Right ventricle myocardium superior (tissue), 1 donor: ENCODE data around the gene UBE2QL1. TPM values are rescaled to one million over a fixed set of nuclear protein-coding genes. Genes with fewer than 3 reads are reported as not detected.

ENCODE experiments used
- ATAC-seq: fragments of 200-7000 bp; cut with Tn5 transposase; one replicate; pipeline ENCODE4 v1.9.1; 2020; ENCODE audit warnings: mild to moderate bottlenecking; ENCODE audit not compliant: poor library complexity
- DNase-seq: peaks from one replicate; pipeline ENCODE4 v3.0.0-alpha.2; 2020
- intact Hi-C: fragments of 100-400 bp; cut with DNase I; formaldehyde crosslinking; loops from one replicate; pipeline ENCODE4 v1.11.2; 2022
- total RNA-seq: library from RNA; stranded (reverse); fragmentation: NEBNext Ultra II Directional; extraction: Animal tissue kit (Norgen Biotek cat#: 25700); gene quantifications from one replicate; pipeline ENCODE4 v1.2.1, GENCODE V29; 2021
- donor health status: DM: no; HTN: yes; CAD: no; lungs with severe emphysema.

Gene UBE2QL1
- total RNA-seq, 1 donor from 2014 or later: 22.8 TPM

- no peak for ATAC-seq
- intact Hi-C loops: no loop called here
- DNase-seq: no peak
Observed at GRCh38 chr5:6467591-6467990, 18.9 kb downstream of the UBE2QL1 start.

DNA sequence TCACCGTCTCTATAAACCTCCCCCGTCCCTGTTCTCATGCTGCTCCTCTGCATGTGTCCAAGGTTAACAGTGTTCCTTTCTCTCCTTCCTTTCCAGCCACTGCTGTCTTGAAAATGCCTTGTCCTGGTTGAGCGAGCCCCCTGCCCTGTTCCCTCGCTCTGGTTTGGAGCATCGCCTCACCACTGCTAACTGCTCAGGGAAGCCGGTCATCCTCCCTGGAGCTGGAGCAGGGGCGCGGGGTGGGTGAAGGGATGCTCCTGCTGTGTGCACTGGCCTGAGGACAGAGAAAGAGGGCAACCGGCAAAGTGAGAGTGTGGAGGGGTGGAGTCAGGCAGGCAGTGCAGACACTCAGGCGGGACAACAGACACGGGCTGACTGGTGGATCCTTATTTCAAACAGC is 19.4 kb downstream of the UBE2QL1 start:
- no peak for DNase-seq

DNA sequence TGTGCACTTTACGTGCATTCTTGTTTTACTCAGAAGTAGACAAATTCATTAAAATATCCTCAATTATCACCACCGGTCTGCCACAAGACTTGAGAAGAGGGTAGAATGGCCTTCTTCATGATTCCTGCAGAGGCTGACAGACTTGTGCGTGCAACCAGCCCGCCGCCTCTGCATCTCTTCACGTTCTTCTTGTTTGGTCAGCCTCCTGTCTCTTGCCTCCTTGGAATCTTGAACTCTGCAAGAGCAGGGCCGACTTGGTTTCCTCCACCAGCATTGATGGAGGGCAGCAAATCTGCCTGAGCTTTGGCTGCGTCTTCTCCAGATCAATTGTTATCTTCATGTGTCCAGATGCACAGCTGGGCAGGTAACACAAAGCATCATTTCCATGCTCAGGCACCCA is 20.2 kb downstream of the UBE2QL1 start:
- ATAC-seq (no peak), DNase-seq (no peak)
- intact Hi-C loops: no loop called here

More for the DNA sequence above, 19.4 kb downstream of the UBE2QL1 start:
- no peak for ATAC-seq
- intact Hi-C loops: no loop called here

DNA sequence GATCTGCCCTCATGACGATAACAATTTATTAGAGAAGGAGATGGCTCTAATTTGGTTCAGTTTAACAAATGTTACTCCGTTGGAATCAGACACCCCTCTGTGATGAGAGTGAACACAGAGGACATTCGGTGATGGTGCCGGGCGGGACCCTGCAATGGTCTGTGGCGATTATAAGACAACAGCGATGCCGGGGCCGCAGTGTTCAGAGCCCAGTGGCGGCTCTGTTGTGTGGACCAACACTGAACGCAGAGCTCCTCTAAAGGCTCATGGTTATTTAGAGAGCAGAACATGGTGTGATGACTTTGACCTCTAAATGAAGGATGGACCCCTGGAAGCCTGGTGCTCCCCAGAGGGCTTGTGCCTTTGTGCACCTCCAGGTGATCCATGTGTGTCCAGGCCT is 21.2 kb downstream of the UBE2QL1 start:
- intact Hi-C loops: no loop called here
- no peak for ATAC-seq
- no peak for DNase-seq

DNA sequence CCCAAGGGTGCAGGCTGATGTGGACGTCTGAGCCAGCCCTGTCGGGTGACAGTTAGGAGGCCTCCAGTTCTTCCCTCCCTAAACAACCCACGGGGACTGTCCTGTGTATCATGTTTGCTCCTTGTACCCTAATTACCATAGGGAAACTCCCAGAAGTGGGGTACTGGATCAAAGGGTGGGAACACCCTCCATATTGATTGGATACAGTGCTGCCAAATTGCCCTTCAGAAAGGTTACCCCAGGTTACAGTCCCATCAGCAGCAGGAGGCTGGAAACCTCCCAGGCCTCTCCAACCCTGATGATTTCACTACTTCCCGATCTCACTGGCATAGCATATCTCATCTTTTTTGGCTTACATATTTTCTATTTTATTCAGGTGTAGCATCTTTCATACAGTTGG is 22.0 kb downstream of the UBE2QL1 start:
- no peak for ATAC-seq
- intact Hi-C loops: no loop called here

DNA sequence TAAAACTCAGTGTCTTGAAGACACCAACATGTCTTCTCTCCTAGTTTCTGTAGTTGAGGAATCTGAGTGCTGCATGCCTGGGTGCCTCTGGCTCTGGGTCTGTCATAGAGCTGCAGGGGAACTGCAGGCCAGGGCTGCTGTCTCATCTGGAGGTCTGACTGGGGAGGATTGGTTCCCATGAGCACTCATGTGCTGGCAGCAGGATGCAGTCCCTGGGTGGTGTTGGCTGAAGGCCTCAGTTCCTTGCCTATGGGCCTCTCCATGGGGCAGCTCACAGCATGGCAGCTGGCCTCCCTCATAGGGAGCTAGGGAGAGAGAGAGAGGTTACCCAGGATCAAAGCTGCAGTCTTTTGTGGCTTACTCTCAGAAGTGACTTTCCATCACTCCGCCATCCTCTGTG is 22.6 kb downstream of the UBE2QL1 start:
- ATAC-seq: no peak
- intact Hi-C loops: no loop called here
- no peak for DNase-seq

More for the DNA sequence above, 22.0 kb downstream of the UBE2QL1 start:
- no peak for DNase-seq

DNA sequence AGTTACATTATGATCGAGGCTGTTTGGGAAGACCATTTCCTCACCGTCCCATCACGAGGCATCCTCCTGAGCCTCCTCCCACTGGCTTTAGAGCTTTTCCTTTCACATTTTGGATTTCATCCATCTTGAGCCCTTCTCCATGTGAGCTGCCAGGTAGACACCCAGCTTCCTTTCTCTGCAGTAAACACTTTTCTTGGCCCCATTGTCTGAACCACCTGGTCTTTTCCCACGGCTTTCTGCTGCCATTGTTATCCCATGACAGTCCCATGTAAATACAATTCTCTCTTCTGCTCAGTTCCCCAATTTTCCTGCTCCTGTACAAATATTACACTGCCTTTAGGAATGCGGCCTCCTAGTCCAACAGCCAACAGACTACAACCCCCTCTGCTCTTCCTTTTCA is 24.1 kb downstream of the UBE2QL1 start:
- DNase-seq: no peak
- ATAC-seq: no peak
- intact Hi-C loops: no loop called here

GRCh38 chr5:6473284-6473683 is 24.6 kb downstream of the UBE2QL1 start:
- peak; percentile 77 for ATAC-seq
- DNase-seq: no peak
- intact Hi-C loops: no loop called here

DNA sequence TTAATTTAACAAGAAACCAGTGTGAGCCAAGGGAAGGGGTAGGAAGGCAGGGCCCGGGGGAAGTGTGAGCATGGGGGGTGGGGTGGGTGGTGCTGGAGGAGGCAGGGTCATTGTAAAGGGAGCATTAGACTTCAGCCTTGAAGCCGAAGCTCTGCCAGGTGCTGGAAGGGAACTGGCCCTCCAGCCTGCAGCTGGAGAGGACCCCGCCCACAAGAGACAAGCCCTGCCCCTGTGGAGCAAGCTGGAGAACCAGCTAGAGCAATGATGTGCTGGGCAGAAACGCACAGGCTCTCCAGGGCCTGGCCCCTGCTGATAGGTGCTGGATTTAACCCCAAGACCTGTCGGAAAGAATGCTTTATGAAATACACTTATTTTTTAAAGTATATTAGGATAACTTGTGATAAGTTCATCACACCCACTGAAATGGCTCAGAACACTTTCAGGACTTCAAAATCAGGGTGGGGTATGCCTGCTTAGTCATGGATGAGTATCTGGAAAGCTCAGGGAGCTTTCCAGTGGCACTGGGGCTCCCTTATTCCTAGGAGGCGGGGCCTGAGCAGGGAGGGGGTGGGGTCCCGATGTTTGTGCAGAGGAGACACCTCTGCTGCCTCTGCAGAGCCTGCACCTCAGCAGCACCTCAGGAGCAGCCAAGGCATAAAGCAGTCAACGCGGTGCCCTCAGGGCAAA is 27.1 kb downstream of the UBE2QL1 start:
- no peak for ATAC-seq
- intact Hi-C loops: no loop called here
- no peak for DNase-seq

- intact Hi-C loops: no loop called here
- no peak for ATAC-seq
Observed at GRCh38 chr5:6476313-6476661, 27.6 kb downstream of the UBE2QL1 start.

GRCh38 chr5:6478793-6479192 is 30.1 kb downstream of the UBE2QL1 start:
- intact Hi-C loops: no loop called here
- DNase-seq (no peak), ATAC-seq (no peak)

More at GRCh38 chr5:6476313-6476661, 27.6 kb downstream of the UBE2QL1 start:
- DNase-seq: no peak

- ATAC-seq (no peak), DNase-seq (no peak)
- intact Hi-C loops: no loop called here
Observed at GRCh38 chr5:6480133-6481051, 31.7 kb downstream of the UBE2QL1 start.

- intact Hi-C loops: no loop called here
- DNase-seq (no peak), ATAC-seq (no peak)
Observed at GRCh38 chr5:6482735-6483134, 34.1 kb downstream of the UBE2QL1 start.

- DNase-seq: no peak
- no peak for ATAC-seq
- intact Hi-C loops: no loop called here
Observed at GRCh38 chr5:6483880-6484382, 35.3 kb downstream of the UBE2QL1 start.

DNA sequence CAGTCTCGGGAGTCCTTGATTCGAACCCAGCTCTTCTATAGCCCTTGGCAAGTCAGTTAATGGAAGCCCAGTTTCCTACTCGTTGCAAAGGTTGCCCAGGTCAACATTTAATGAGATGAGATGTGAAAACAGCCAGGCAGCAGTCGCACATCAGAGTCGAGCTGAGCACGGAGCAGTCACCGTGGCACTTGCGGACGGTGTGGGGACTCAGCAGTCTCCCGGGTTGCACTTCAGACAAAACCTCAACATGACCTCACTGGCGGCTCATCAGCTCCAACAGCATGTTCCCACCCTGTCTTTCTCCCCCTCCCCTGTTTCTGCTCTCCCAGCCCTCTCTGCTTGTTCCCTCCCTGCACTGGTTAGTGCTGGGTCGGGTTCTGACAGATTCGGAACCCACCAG is 35.8 kb downstream of the UBE2QL1 start:
- DNase-seq (no peak), ATAC-seq (no peak)
- intact Hi-C loops: no loop called here

DNA sequence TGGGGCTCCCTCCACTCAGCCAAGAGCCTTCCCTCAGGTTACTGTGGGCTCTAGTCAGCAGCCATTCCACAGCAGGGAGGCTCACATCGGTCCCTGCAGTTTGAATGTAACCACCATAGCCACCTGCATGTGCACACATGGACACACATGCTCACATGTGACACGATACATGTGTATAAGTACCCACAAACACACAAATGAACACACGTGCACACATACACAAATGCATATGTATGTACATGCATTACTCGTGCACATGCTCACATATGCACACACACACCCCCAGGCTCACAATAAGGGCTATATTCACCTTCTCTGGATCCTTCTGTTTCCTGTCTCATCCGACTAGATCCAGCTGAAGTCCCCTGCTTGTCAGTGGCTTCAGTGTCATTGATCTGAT is 36.2 kb downstream of the UBE2QL1 start:
- DNase-seq: no peak
- ATAC-seq: no peak
- intact Hi-C loops: no loop called here

GRCh38 chr5:6485441-6485840 is 36.8 kb downstream of the UBE2QL1 start:
- ATAC-seq (no peak), DNase-seq (no peak)
- intact Hi-C loops: no loop called here

- DNase-seq (no peak), ATAC-seq (no peak)
- intact Hi-C loops: no loop called here
Observed at GRCh38 chr5:6486074-6486473, 37.4 kb downstream of the UBE2QL1 start.

DNA sequence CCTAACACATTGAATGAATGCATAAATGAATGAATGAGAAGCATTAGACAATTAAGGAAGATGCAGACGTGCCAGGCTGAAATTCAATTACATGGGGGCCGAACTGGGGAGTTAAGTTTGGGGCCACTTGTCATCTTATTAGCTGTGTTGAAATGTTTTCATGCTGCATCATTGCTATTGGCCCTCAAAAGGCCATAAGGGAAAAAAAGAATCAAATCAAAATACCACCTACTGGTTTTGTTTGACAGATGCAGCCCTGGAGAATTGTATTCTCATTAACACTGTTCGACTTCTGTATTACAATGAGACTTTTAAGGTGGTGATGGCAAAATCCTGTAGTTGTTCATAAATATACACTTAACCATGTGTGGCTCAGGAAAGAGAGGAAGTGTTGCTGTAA is 38.4 kb downstream of the UBE2QL1 start:
- ATAC-seq (no peak), DNase-seq (no peak)
- intact Hi-C loops: no loop called here

DNA sequence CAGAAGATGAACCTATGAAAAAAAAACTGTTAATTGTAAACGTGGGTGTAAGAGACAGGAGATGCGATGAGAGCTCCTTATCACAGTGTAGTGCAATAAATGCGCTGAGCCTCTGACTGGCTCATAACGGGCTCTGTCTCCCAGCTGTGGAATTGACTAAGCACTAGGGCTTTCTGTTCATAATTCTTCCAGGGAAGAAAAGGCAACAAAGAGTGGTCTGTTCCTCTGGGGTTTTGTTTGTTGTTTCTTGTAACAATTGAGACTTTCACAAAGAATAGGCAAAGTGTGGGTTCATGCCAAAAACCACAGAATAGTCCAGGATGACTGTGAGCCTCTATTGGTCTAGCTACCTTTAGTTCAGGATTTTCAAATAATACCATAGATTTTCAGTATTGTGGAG is 39.4 kb downstream of the UBE2QL1 start:
- DNase-seq (no peak), ATAC-seq (no peak)
- intact Hi-C loops: no loop called here
